ENCODE measurements around the gene STK11.
A peak's percentile ranks its signal among the peaks of the same experiment; 100 is the strongest.

The STK11 gene

DNA sequence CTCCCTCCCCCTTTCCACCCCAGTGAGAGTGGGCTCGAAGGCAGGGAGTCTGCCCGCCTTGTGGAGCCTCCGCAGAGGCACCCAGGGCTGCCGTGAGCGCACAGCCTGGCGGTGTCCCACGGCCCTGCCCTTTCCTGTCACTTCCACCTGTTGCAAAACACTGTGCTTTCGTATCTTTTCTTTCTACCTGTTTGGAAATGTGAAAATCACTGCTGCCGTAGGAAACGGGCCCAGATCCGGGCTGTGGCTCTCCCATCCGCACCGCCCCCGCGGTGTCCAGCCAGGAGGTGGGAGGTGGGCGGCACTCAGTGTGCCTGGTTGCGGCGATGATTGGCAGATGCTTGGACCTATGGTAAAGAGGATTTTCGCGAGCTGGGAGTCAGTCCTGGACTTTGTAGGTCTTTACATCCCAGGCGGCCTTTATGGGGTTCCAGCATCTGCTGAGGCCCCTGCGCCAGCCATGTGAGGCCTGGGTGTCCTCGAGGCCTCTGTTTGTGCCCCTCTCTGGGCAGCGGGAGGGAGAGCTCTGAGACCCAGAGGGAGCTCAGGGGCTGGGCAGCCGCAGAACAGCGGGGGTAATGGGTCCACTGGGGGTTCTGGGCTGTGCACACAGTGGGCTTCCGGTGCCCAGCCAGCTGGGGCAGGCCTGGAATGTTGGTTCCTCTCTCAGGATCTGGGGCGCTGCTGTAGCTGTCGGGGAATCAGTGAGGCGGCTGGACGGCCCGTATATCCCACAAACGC, 6.1 kb downstream of the STK11 start:
- Histone ChIP-seq H3K9ac (ENCODE audit: low read depth, low read length, poor library complexity, severe bottlenecking) (no peak overlapping the region), H3K4me2 (ENCODE audit: low read depth, low read length, poor library complexity, severe bottlenecking) (peak overlapping the region; percentile 54), H3K9me3 (ENCODE audit: insufficient read depth, low read depth, low read length) (no peaks in the 10 kb centered on the region), H3F3A (ENCODE audit: low read depth) (no peaks in the 10 kb centered on the region), H2AFZ (ENCODE audit: low read length) (no peak overlapping the region), H3K4me3 (ENCODE audit: low read length, poor library complexity, severe bottlenecking) (no peak overlapping the region), H3K9me2 (replicated peaks; ENCODE audit: low read depth, low read length) (no peaks in the 10 kb centered on the region), H4K20me1 (ENCODE audit: insufficient read depth, low read length, poor library complexity, severe bottlenecking) (peaks cover 70% of the 10 kb centered on the region), H3K36me3 (ENCODE audit: insufficient read depth, low read length) (no peaks in the 10 kb centered on the region; the same call in 1 of the 2 replicates), H3K27me3 (ENCODE audit: insufficient read depth, low read length, poor library complexity, severe bottlenecking) (no peaks in the 10 kb centered on the region), H3K4me1 (ENCODE audit: insufficient read depth, low read length, poor library complexity, severe bottlenecking) (peaks cover 34% of the 10 kb centered on the region), H3K79me2 (ENCODE audit: insufficient read depth, low read length) (peaks cover 98% of the 10 kb centered on the region)
- no peak for TF ChIP-seq EZH2phosphoT487 (IDR thresholded peaks at IDR 0.05; ENCODE audit: borderline replicate concordance)
- TF ChIP-seq CTCF (conservative IDR thresholded peaks at IDR 0.05; ENCODE audit: low read length), result no peak

DNA sequence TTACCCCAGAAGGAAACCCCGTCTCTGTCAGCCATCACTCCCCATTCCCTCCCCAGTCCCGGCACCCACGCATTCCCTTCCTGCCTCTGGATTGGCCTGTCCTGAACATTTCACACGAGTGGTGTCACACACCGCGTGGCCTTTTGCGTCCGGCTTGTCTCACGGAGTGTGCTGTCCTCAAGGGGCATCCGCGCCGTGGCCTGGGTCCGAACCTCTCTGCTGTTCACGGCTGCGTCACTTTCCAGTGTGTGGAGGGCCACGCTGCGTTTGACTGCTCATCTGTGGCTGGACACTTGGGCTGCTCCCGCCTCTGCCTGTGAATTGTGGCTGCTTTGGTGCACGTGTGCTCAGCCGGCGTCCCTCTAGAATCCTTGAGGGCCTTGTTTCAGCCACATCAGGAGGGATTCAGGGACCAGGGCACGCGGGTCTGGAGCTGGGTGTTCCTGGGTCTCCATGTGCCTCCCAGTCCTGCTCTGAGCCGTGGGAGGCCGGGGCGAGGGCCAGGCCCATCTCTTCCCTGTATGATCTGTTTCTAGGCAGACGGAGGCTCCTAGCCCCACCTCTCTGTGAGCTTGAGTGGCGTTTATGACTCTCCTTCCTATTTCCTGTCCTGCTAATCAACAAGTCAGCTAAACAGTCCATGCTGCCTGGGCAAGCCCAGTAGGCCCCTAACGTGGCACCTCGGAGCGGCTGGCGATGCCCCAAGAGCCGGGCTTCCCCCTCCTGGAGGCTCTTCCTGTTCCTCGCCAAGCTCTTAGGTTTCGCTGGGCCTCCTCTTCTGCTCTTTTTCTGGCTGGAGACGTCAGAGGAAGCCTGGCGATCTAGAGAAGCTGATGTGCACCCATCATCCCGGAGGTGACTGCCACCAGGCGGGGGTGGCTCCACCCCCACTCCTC, 8.1 kb downstream of the STK11 start:
- TF ChIP-seq EZH2phosphoT487 (IDR thresholded peaks at IDR 0.05; ENCODE audit: borderline replicate concordance) (no peak), CTCF (conservative IDR thresholded peaks at IDR 0.05; ENCODE audit: low read length) (no peak)
- Histone ChIP-seq H3K9me3 (ENCODE audit: insufficient read depth, low read depth, low read length) (no peaks in the 10 kb centered on the region), H3K4me3 (ENCODE audit: low read length, poor library complexity, severe bottlenecking) (peak overlapping the region; percentile 46), H4K20me1 (ENCODE audit: insufficient read depth, low read length, poor library complexity, severe bottlenecking) (peaks cover 62% of the 10 kb centered on the region), H3K27me3 (ENCODE audit: insufficient read depth, low read length, poor library complexity, severe bottlenecking) (no peaks in the 10 kb centered on the region), H2AFZ (ENCODE audit: low read length) (no peak overlapping the region), H3F3A (ENCODE audit: low read depth) (no peaks in the 10 kb centered on the region), H3K79me2 (ENCODE audit: insufficient read depth, low read length) (peaks cover 98% of the 10 kb centered on the region), H3K4me1 (ENCODE audit: insufficient read depth, low read length, poor library complexity, severe bottlenecking) (peaks cover 34% of the 10 kb centered on the region), H3K9me2 (replicated peaks; ENCODE audit: low read depth, low read length) (no peaks in the 10 kb centered on the region), H3K9ac (ENCODE audit: low read depth, low read length, poor library complexity, severe bottlenecking) (peak overlapping the region; percentile 56), H3K36me3 (ENCODE audit: insufficient read depth, low read length) (no peaks in the 10 kb centered on the region; the same call in 1 of the 2 replicates), H3K4me2 (ENCODE audit: low read depth, low read length, poor library complexity, severe bottlenecking) (peak overlapping the region; percentile 53)

DNA sequence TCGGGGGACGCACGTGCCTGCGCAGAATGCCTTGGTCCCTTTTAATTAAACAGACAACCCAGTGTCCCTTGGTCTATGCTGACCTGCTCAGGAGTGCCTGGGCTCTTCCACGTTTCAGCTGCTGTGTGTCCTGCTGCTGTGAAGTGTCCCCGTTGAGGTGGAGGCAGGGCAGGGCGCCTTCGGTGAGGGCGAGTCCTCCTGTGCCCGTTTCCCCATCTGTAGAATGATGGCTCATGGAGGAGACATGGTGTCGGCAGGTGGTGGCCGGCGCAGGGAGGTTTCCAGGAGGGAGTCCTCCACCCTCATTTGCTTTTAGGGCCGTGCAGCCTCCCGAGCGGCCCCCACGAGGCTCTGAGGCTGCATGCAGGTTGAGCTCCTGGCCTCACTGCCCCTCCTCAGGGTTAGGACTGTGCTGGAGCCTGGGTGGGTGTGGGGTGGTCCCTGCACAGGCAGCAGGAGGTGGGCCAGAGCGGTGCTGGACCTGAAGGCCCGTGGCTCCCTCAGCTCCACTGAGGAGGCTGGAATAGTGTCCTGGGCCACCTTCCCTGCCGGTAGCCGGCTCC, 8.8 kb downstream of the STK11 start:
- Histone ChIP-seq H3K79me2 (ENCODE audit: insufficient read depth, low read length) (peaks cover 96% of the 10 kb centered on the region), H3K9me3 (ENCODE audit: insufficient read depth, low read depth, low read length) (no peaks in the 10 kb centered on the region), H3K9ac (ENCODE audit: low read depth, low read length, poor library complexity, severe bottlenecking) (peak overlapping the region; percentile 56), H2AFZ (ENCODE audit: low read length) (no peak overlapping the region), H3K4me2 (ENCODE audit: low read depth, low read length, poor library complexity, severe bottlenecking) (peak overlapping the region; percentile 53), H3K27me3 (ENCODE audit: insufficient read depth, low read length, poor library complexity, severe bottlenecking) (no peaks in the 10 kb centered on the region), H3F3A (ENCODE audit: low read depth) (no peaks in the 10 kb centered on the region), H3K4me3 (ENCODE audit: low read length, poor library complexity, severe bottlenecking) (peak overlapping the region; percentile 46), H3K4me1 (ENCODE audit: insufficient read depth, low read length, poor library complexity, severe bottlenecking) (peaks cover 30% of the 10 kb centered on the region), H3K9me2 (replicated peaks; ENCODE audit: low read depth, low read length) (no peaks in the 10 kb centered on the region), H4K20me1 (ENCODE audit: insufficient read depth, low read length, poor library complexity, severe bottlenecking) (peaks cover 58% of the 10 kb centered on the region), H3K36me3 (ENCODE audit: insufficient read depth, low read length) (no peaks in the 10 kb centered on the region; the same call in 1 of the 2 replicates)
- TF ChIP-seq EZH2phosphoT487 (IDR thresholded peaks at IDR 0.05; ENCODE audit: borderline replicate concordance), result no peak
- no peak for TF ChIP-seq CTCF (conservative IDR thresholded peaks at IDR 0.05; ENCODE audit: low read length)

Measured in Loucy (cell line).